Activated T-cell treated with anti-CD3 and anti-CD28 coated beads for 1 hour (primary cell): ENCODE results near the gene SOBP.
"Not testable (repeated sequence)": the region's sequence is repeated elsewhere in the genome, so short reads cannot be mapped to it uniquely, and the experiment has no call there.

Source experiments
- DNase-seq: peaks from one replicate; pipeline ENCODE4 v3.0.0-alpha.2; 2020; ENCODE audit warnings: low read depth

SOBP gene

GRCh38 chr6:107489636-107490565 is at the start of gene SOBP:
Gene SOBP, plus strand, starts transcription at chr6:107490117. Its CDS starts 500 bp downstream, at chr6:107490617.
- DNase-seq = peak; percentile 12

DNA sequence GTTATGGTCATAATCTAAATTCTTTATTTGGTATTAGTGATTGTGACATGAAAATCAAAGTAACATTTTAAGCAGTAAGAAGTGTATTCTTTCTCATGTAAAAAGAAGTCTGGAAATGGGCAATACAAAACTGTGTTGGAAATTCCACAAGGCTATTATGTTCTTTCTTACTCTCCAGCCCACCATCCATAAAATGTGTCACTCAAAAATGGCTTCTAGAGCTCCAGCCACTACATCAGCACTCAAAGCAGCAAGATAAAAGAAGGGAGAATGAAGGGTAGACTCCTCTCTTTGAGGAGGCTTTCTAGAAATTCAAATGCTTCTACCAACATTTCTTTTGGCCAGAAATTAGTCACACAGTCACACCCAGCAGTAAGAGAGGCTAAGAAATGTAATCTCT is 49.0 kb upstream of the SOBP start:
- no peak for DNase-seq

DNA sequence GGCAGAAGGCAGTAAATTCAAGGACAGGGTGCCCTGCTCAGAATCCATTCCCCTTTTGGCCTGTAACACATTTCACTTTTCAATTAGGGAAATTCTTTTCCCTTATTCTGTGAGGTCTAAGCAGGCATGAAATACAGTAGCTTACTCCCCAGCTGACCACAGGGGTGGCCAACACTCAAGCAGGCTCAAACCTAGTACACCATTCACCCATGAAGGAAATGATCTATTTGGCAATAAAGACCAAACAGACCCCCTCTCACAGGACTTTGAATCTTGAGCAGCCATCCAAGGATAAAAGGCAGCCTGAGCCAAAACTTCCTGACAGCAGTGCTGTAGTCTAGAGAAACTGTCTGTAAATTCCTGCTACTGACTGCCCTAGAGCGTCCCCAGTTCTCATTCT is 48.2 kb upstream of the SOBP start:
- no peak for DNase-seq

GRCh38 chr6:107442938-107443607 is 46.8 kb upstream of the SOBP start:
- DNase-seq = no peak

- DNase-seq = no peak
These were observed 46.2 kb upstream of the SOBP start for GRCh38 chr6:107443608-107444267.

GRCh38 chr6:107444277-107444676 is 45.6 kb upstream of the SOBP start:
- DNase-seq = no peak

GRCh38 chr6:107447663-107448216 is 42.2 kb upstream of the SOBP start:
- no peak for DNase-seq

GRCh38 chr6:107448776-107449175 is 41.1 kb upstream of the SOBP start:
- DNase-seq = no peak

DNA sequence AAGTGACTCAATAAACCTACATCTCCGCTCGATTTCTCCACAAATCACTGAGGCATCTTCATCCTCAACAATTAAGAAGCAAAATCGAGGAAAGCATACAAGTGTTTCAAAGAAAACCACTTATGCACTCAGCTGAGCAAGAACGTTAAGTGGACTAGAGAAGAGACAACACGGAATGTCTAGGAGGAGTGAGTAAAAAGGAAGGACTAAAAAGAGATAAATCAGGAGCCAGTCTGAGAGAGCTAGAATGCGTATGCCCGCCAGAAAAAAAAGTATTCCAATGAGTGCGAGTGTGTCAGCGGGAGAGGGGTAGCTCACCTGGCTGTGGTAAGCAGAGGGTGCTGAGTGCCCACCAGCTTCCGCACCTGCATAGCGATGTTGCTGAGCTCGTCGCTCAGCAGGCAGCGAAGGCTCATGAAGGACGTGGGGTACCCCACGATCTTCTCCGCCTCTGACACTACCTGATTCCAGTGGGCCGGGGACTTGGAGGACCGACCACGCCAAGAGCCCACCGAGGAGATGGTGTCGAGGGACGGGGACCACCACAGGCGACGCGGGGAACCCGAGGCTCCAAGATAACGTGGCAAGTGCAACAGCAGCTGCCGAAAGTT is 31.1 kb upstream of the SOBP start:
- DNase-seq = peak; percentile 9

GRCh38 chr6:107459283-107460082 is 30.4 kb upstream of the SOBP start, which contains the start of gene PDSS2:
Gene PDSS2, minus strand, starts transcription at chr6:107459564. Its CDS starts 279 bp downstream, at chr6:107459285.
- DNase-seq = peak; percentile 97

DNA sequence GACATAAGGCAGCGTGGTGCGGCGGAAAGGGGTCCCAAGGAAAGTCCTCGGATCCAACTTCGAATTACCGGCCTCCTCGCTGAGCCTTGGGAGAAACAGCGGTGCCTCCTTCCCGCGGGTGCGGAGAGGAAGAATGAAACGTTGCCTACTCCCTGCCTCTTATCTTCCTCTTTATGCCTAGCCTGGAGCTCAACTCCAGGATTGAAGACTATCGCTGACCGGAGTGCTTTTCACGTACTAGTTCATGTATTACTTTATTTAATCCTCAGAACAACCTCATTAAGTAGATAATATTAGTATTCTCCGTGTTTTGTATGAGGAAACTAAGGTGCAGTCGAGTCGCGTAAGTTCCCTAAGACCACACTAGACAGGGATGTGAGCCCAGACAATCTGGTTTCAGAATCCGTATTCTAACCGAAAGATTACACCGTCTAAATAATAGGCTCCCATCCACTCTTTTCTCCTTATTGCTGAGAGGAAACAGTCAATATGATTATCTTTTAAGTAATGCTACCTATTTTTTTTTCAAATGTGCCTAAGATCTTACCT is 29.8 kb upstream of the SOBP start:
- DNase-seq = no peak

DNA sequence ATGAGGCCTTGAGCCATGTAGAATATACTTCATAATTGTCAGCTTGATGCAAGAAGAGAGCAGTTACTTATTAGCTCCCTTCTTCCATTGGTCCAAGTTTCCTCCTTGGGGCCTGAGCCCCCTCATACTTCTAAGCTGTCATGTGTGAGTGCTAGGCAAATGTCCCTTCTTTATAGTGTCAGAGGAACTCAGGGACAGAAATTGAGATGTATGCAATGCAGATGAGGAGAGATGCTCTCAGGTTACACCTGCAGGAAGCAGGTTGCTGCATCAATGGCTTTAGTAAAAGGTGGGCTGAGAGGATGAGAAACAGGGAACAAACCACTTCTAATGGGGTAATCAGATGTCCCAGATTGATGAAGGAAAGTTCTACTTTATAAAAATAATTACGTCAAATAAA is 23.9 kb upstream of the SOBP start:
- DNase-seq = no peak

DNA sequence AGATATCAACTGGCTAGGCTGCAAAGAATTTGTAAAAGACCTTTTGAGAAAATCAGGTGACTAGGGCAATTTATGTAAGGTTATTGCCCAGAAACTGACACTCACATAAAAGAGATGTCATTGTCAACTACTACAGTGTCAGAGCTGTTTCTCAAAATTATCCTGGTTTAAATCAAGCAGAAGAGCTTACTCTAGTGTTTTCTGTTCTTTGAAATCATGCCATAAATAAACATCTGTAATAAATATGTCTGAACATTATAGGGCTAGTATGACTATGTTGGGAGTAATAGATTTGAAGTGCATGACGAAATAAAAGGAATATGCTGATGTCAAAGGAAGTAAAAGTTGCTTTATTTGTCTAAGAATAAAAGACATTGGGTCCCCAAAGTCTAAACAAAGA is 19.6 kb upstream of the SOBP start:
- no peak for DNase-seq

DNA sequence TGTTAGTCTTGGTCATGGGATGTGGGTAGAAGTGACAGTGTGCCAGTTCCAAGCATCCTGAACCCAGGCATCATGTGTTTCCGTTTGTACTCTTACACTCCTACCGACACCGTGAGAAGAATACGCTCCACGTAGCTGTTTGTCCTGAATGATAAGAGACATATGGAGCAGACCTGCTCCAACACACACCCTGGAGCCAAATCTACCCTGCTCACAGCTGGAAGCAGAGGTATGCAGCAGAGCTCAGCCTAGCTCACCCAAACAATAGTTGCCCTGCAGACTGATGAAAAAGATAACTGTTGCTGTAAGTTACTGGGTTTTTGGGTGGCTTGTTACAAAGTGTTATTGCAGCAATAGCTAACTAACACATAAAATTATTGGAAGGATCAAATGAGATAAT is 16.3 kb upstream of the SOBP start:
- DNase-seq = no peak

- DNase-seq = not testable (repeated sequence)
These were observed 14.6 kb upstream of the SOBP start for GRCh38 chr6:107475360-107475759.

GRCh38 chr6:107475826-107476225 is 14.1 kb upstream of the SOBP start:
- DNase-seq = not testable (repeated sequence)

DNA sequence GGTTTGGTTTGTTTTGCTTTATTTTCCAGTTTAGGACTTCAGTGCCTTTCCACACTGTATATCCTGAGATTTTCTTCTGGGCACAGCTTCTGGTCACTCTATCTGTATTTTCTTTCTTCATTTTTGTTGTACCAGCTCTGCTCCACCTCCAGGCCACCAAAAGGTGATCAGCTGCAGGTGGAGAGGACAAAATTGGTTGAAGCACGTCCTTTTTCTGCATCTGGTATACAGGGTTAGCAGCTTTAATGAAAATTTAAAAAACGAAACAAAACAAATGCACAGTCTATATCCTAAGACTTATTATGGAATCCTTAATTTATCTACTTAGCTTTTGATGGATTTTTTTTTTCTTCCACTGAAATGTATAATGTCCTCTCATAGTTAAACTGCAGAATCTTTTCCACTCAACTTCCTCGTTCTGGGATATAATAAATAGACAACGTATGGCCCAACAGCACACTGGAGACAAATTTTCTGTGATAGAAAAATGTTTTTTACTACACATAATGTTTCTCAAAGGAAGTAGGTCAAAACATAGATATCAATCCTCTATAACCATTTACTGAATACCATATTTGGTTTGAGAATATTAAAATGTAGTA is 10.7 kb upstream of the SOBP start:
- DNase-seq = no peak

DNA sequence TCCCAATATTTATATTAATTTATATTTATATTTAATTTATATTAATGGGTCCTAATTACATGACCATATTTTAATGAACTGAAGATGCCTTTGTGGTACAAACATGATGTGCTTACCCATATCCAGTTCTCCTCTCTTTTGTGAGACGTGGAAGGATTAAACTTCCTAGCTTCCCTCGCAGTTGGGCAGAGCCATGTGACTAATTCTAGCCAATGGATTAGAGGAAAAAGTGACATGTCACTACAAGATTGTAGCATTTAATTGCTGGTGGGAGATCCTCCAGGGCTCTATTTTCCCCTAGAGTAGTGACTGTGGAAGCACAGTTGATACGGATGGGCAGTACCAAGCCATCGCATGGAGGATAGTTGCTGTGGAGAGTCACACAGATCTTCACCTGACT is 4.8 kb upstream of the SOBP start:
- DNase-seq = no peak

DNA sequence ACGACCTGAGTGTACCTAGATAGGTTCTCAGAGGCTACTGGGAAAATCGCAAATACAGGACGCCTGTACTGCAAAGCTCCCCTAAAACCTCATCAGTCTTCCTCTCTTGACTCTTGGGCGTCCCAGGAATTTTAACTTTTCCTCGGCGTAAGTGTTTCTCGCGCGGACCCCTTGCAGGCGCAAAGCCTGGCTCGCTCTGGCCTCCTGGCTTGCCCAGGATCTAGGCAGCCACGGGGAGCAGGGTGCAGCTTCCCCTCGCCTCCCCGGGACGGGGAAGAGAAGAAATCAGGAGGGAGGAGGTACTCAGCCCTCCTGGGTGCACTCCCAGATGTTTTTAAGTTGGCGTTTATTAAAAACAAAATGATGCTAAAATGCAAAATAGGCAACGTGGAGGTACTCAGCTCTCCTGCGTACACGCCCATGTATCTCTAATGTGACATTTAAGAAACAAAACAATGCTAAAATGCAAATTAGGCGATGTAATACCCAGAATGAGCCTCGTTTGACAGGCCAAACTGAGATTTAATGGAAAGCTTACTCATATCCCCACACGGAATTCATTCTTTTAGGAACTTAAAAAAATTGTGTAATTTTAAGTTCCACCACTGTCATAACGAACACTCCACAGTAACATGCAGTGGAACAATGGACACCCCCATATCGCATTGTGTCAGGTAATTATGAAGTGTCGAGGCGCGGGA is 1.6 kb upstream of the SOBP start:
- DNase-seq = no peak
